Heart right ventricle (tissue), 16 donors: ENCODE measurements around the gene MED4. TPM values are rescaled to one million over a fixed set of nuclear protein-coding genes. Genes with fewer than 3 reads are reported as not detected.

Source experiments
- ATAC-seq, 8 donors: fragments of 200-7000 bp; cut with Tn5 transposase; one replicate each; pipeline ENCODE4 v1.9.1; 2020; ENCODE audit warnings: mild to moderate bottlenecking in 8 of 8, moderate library complexity in 8 of 8, moderate number of reproducible peaks in 1 of 8
- DNase-seq, 2 donors: peaks; one replicate each; pipeline ENCODE4 v3.0.0-alpha.2; 2020
- H3K27ac ChIP-seq, 10 donors: fragments of 200-600 bp; sonication (generic) in 2 of 10; one replicate each; pipeline versions ENCODE4 v1.5.0 to v1.8.0; 2020 to 2022; ENCODE audit warnings: mild to moderate bottlenecking in 3 of 10
- H3K27me3 ChIP-seq, 7 donors: fragments of 200-600 bp; one replicate each; pipeline ENCODE4 v1.8.0; 2021 to 2022; ENCODE audit warnings: mild to moderate bottlenecking in 2 of 7
- H3K36me3 ChIP-seq, 9 donors: fragments of 200-600 bp; sonication (generic) in 1 of 9; one replicate each; pipeline versions ENCODE4 v1.5.0 to v1.8.0; 2020 to 2022; ENCODE audit warnings: mild to moderate bottlenecking in 2 of 9
- H3K4me1 ChIP-seq, 9 donors: fragments of 200-600 bp; sonication (generic) in 1 of 9; one replicate each; pipeline versions ENCODE4 v1.5.0 to v1.8.0; 2020 to 2022; ENCODE audit warnings: mild to moderate bottlenecking in 4 of 9
- H3K4me3 ChIP-seq, 10 donors: fragments of 200-600 bp; sonication (generic) in 2 of 10; one replicate each; pipeline versions ENCODE4 v1.5.0 to v1.8.0; 2020 to 2022; ENCODE audit warnings: mild to moderate bottlenecking in 7 of 10, moderate library complexity in 2 of 10
- H3K9me3 ChIP-seq, 11 donors: fragments of 200-600 bp in 10 of 11; sonication (generic) in 2 of 11; one replicate each; pipeline versions ENCODE4 v1.5.0 to v1.8.0; 2013 to 2022; ENCODE audit warnings: mild to moderate bottlenecking in 2 of 11, control low read depth in 1 of 11, moderate library complexity in 1 of 11
- CTCF ChIP-seq, 9 donors: fragments of 200-600 bp; sonication (generic) in 2 of 9; IDR thresholded peaks; one replicate each; pipeline versions ENCODE4 v1.5.0 to v1.8.0; 2021 to 2022; ENCODE audit warnings: antibody characterized with exemption in 9 of 9, mild to moderate bottlenecking in 5 of 9, moderate library complexity in 1 of 9
- whole genome bisulfite sequencing, 2 donors: extraction: QIAGEN DNeasy Blood & Tissue Kit; methylation state at CpG; one replicate each; pipeline ENCODE4 v1.1.7; 2013; ENCODE audit warnings: inconsistent platforms in 1 of 2; 5-methylcytosine and 5-hydroxymethylcytosine counted together
- intact Hi-C, 10 donors: fragments of 100-400 bp; cut with DNase I; formaldehyde crosslinking; loops; one replicate each; pipeline versions ENCODE4 v1.11.1 to v1.14.2; 2022
- polyA plus RNA-seq, 2 donors: library from polyadenylated mRNA; stranded (reverse); fragments of 200-250 nt; gene quantifications; one replicate each; pipeline ENCODE4 v1.2.3, GENCODE V29; 2013
- total RNA-seq, 10 donors: library from RNA; stranded (reverse); fragmentation: NEBNext Ultra II Directional in 3 of 10; extraction: Animal tissue kit (Norgen Biotek cat#: 25700) in 3 of 10; gene quantifications; one replicate each; pipeline versions ENCODE4 v1.2.1 to v1.2.4, GENCODE V29; 2021 to 2023
- donor health status: Arrhythmogenic right ventricular cardiomyopathy.
- donor health status: ischemic (EF 13 %, LVEDD 7.1; RV severe dilation, severe dysfunction).
- donor health status: healthy with polysubstance abuse.
- donor health status: DM: no; HTN: yes; CAD: no.
- donor health status: DM: no; HTN: no; CAD: no.
- donor health status: ischemic (EF 25% LVEDD 6.9; RV normal size, moderate dysfunction).
- donor health status: ischemic (EF 25% LVEDD 5.7; RV mildly dilated, moderate dysfunction).
- donor health status: healthy.
- donor health status: DM: yes; HTN: yes; CAD: no.
- donor health status: Ischemic cardiomyopathy.
- donor health status: ischemic (EF 35%, LVEDD 5.7; RV mildly dilated, moderate dysfunction).
- donor health status: nonischemic (EF 11% LVEDD 7.7; RV severe dilation, severe dysfunction).
- donor health status: DM: yes; HTN: yes; CAD: no.
- donor health status: PGD.
- donor health status: ischemic (EF 29% LVEDD 5.4; RV normal size, mild dysfunction).
- donor health status: nonischemic (EF 23%, LVEDD 6.1; RV moderate dilation, normal function).

Gene MED4
- total and polyA plus RNA-seq, 12 donors = 42.7 to 57.7 (median 47.5) TPM

DNA sequence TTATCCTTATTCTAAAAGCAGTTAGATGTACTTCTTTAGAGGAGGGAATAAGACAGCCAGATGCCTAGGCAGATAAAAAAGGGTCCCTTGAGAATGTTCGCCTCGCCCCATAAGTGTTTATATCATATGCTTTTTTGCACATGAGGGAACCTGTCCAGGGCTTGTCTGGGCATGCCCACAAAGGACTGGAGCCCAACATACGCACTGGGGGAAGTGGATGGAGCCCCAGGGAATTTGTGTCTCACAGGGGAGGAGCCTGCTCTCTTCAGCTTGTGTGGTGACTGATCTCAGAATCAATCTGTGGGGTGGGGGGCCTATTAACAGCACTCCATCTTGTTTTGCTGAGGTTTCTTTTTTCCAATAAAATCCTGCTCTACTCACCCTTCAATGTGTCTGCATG, 22.6 kb downstream of the MED4 start:
- intact Hi-C loops = no loop called here
- H3K4me3 ChIP-seq = no peak overlapping the region
- H3K9me3 ChIP-seq = peaks cover 0 to 59% (median 32%) of the 10 kb centered on the region in 11 donors
- no peak overlapping the region for H3K27ac ChIP-seq
- no peak for TF ChIP-seq CTCF (IDR thresholded peaks at IDR 0.05)
- WGBS, 2 donors = 84 to 89% methylated on average over 3 of the region's 3 CpGs
- peaks cover 0 to 100% (median 82%) of the 10 kb centered on the region in 9 donors for H3K36me3 ChIP-seq
- ATAC-seq (no peak), DNase-seq (no peak)
- H3K27me3 ChIP-seq = no peaks in the 10 kb centered on the region
- no peaks in the 10 kb centered on the region for H3K4me1 ChIP-seq

- peaks cover 0 to 59% (median 32%) of the 10 kb centered on the region in 11 donors for H3K9me3 ChIP-seq
- H3K4me3 ChIP-seq = no peak overlapping the region
- intact Hi-C loops = no loop called here
- no peaks in the 10 kb centered on the region for H3K27me3 ChIP-seq
- H3K27ac ChIP-seq = no peak overlapping the region
- no peak for ATAC-seq
- 79 to 91% methylated on average over 5 of the region's 5 CpGs for WGBS, 2 donors
- peaks cover 0 to 100% (median 69%) of the 10 kb centered on the region in 9 donors for H3K36me3 ChIP-seq
- no peaks in the 10 kb centered on the region for H3K4me1 ChIP-seq
- no peak for TF ChIP-seq CTCF (IDR thresholded peaks at IDR 0.05)
- DNase-seq = no peak
Measured at GRCh38 chr13:48070942-48071341, 24.0 kb downstream of the MED4 start.

- Histone ChIP-seq H3K9me3 (peaks cover 0 to 59% (median 32%) of the 10 kb centered on the region in 11 donors), H3K4me1 (no peaks in the 10 kb centered on the region), H3K4me3 (no peak overlapping the region), H3K27ac (no peak overlapping the region), H3K36me3 (peaks cover 0 to 100% (median 57%) of the 10 kb centered on the region in 9 donors), H3K27me3 (no peaks in the 10 kb centered on the region)
- no peak for DNase-seq
- ATAC-seq = no peak
- TF ChIP-seq CTCF (IDR thresholded peaks at IDR 0.05) = no peak
- 92 to 95% methylated on average over 1 of the region's 1 CpG for WGBS, 2 donors
- intact Hi-C loops = no loop called here
Measured at GRCh38 chr13:48069573-48069972, 25.3 kb downstream of the MED4 start.

DNA sequence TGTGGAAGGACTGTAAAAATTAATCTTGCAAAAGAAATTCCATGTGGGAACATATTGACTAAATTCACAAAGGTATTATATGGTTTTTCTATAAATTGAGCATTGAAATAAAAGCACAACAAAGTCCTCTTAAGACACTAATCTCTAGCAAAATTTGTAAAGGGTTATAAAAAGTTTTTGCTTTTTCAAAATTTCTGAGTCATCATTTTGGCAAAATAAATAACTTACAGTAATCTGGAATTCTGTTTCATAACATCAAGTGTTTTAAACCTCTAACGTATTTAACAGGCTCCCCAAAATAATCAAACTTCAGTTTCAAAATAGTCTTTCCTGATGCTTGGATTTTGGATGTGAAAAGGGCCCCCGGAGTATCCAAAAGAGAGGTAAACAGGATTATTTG, 26.0 kb downstream of the MED4 start:
- TF ChIP-seq CTCF (IDR thresholded peaks at IDR 0.05) = no peak
- intact Hi-C loops = no loop called here
- no peak for ATAC-seq
- H3K27ac ChIP-seq = no peak overlapping the region
- no peak overlapping the region for H3K4me3 ChIP-seq
- peaks cover 0 to 59% (median 32%) of the 10 kb centered on the region in 11 donors for H3K9me3 ChIP-seq
- no peaks in the 10 kb centered on the region for H3K4me1 ChIP-seq
- no peak for DNase-seq
- no peaks in the 10 kb centered on the region for H3K27me3 ChIP-seq
- WGBS, 2 donors = 98% methylated on average over 2 of the region's 2 CpGs
- H3K36me3 ChIP-seq = peaks cover 0 to 94% (median 51%) of the 10 kb centered on the region in 9 donors
